ENCODE data around the gene CALB2.

DNA sequence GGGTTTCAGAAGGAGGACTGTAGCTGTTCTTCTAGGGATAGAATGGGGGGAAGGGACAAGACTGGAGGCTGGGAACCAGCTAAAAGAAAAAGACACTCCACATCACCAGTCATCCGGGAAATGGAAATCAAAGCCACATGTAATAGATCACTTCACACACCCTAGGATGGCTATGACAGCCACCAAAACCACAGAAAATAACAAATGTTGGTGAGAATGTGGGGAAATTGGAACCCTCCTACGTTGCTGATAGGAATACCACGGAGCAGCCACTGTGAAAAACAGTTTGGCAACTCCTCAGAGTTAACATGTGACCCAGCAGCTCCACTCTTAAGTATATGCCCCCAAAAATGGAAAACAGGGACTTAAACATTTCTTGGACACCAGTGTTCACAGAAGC lies 81.0 kb downstream of the CALB2 start:
- no peak for TF ChIP-seq POLR2A (IDR thresholded peaks at IDR 0.05; ENCODE audit: control extremely low read depth in 1 of 2, low read depth in 2 of 2, low read length in 2 of 2)
- no peak for TF ChIP-seq BRCA1 (IDR thresholded peaks at IDR 0.05; ENCODE audit: low read depth, low read length)
- TF ChIP-seq POLR2AphosphoS5 (IDR thresholded peaks at IDR 0.05; ENCODE audit: low read depth, low read length): no peak
- TF ChIP-seq, protein P1, sequence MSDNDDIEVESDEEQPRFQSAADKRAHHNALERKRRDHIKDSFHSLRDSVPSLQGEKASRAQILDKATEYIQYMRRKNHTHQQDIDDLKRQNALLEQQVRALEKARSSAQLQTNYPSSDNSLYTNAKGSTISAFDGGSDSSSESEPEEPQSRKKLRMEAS (IDR thresholded peaks at IDR 0.05): no peak
- TF ChIP-seq, protein P2, sequence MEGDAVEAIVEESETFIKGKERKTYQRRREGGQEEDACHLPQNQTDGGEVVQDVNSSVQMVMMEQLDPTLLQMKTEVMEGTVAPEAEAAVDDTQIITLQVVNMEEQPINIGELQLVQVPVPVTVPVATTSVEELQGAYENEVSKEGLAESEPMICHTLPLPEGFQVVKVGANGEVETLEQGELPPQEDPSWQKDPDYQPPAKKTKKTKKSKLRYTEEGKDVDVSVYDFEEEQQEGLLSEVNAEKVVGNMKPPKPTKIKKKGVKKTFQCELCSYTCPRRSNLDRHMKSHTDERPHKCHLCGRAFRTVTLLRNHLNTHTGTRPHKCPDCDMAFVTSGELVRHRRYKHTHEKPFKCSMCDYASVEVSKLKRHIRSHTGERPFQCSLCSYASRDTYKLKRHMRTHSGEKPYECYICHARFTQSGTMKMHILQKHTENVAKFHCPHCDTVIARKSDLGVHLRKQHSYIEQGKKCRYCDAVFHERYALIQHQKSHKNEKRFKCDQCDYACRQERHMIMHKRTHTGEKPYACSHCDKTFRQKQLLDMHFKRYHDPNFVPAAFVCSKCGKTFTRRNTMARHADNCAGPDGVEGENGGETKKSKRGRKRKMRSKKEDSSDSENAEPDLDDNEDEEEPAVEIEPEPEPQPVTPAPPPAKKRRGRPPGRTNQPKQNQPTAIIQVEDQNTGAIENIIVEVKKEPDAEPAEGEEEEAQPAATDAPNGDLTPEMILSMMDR (IDR thresholded peaks at IDR 0.05; ENCODE audit: control extremely low read depth in 1 of 3, insufficient read depth in 1 of 3, low read depth in 1 of 3, low read length in 3 of 3): no peak
- no peak for TF ChIP-seq EGR1 (IDR thresholded peaks at IDR 0.05; ENCODE audit: borderline replicate concordance, low read depth, low read length)
- no peak for TF ChIP-seq RAD21 (IDR thresholded peaks at IDR 0.05 in 1 of 2, conservative IDR thresholded peaks at IDR 0.05 in 1 of 2; ENCODE audit: low read depth in 2 of 2, low read length in 2 of 2)
- no peak for TF ChIP-seq ZNF274 (IDR thresholded peaks at IDR 0.05; ENCODE audit: borderline replicate concordance, extremely low read depth, low read length)

Measured in H1 (cell line).